Stimulated activated naive CD4-positive, alpha-beta T cell (primary cell): ENCODE measurements around the gene ZC3H4.

ENCODE experiments used
- DNase-seq, 6 experiments: peaks; one replicate each; lab custom pipeline; 2025; lab: John Stamatoyannopoulos, UW

The ZC3H4 gene

DNA sequence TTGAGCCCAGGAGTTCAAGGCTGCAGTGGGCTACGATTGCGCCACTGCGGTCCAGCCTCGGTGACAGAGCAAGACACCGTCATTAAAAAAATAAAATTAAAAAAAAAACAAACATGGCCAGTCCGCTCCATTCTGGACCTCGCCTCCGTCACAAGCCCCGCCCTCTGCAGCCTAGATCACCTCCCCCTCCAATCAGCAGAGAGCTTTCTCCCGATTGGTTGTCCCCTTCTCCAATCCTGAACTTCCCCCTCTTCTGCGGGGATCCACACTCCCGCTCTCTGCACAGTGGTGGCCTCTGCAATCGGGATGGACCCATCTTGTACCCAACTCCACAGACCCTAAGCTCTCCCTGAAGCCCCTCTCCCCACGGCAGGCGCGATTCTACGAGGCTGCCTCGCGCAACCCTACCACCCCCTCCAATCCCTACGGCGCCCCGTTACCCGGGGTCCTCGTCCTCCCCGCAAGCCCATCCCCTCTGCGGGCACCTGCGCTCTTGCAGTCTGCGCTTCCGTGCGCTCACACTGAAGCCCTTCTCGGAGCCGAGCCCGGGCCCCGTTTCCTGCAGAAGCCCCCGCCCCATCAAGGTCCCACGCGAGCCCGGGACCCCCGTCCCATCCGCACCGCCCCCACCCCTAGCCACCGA is 65.7 kb downstream of the ZC3H4 start:
- peak; percentile 51 to 74 (median 64) for DNase-seq

DNA sequence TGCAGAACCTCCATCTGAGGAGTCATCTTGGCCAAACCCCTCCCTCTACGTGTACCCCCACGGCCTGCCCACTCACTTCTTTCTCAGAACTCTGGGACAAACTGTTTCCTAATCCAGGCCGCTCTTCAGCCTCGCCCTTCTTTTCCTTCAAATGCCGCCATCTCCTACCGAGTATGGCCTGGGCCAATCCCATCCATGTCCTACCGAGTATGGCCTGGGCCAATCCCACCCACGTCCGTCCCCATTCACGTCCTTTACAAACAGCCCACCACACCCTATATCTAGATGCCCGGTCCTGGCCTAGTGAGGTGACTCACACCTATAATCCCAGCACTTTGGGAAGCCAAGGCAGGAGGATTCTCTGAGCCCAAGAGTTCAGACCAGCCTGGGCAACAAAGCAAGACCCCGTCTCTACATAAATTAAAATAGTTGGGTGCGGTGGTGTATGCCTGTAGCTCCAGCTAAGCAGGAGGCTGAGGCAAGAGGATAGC is 66.3 kb downstream of the ZC3H4 start:
- DNase-seq: no peak

DNA sequence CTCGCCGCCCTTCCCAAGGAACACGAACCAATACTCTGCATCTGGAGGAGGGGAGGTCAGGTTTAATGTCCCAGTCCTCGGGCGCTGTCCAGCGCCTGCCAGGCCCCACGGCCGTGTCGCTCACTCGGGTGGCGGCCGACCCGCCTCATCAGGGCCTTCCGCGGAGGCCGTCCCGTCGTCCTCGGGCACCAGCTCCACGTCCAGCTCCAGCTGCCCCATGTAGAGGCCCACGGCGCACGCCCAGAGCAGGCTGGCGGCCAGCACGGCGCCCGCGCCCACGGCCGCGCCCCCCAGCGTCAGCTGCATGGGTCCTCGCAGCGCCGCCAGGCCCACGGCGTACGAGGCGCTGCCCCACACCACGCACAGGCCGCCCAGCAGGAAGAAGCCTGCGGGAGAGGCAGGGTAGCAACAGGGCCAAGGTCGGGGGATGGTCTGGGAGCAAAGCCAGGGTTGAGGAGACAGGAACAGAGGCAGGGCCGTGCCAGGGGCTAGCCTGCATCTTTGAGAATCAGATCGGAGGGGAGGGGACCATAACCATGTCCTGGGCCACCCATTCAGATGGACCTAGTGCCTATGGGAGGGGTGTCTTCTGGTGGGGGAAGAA is 67.6 kb downstream of the ZC3H4 start:
- DNase-seq: no peak

GRCh38 chr19:47044946-47045866 is 68.4 kb downstream of the ZC3H4 start:
- DNase-seq: no peak

DNA sequence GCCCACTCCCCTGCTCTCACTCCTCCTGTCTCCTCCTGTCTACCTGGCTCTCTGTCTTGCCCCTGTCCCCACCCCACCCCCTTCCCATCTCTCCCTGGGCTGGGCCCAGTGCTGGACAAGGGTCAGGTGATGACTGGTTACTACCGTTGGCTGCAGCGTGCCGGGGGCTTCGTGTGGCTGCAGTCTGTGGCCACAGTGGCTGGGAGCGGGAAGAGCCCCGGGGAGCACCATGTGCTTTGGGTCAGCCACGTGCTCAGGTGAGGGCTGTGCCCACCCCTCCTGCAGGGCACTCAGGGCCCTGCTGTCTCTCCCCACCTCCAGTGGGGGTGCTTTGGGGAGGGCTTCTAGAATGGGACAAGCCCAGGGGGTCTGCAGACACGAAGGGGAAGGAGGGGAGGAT is 72.7 kb downstream of the ZC3H4 start:
- DNase-seq: no peak

DNA sequence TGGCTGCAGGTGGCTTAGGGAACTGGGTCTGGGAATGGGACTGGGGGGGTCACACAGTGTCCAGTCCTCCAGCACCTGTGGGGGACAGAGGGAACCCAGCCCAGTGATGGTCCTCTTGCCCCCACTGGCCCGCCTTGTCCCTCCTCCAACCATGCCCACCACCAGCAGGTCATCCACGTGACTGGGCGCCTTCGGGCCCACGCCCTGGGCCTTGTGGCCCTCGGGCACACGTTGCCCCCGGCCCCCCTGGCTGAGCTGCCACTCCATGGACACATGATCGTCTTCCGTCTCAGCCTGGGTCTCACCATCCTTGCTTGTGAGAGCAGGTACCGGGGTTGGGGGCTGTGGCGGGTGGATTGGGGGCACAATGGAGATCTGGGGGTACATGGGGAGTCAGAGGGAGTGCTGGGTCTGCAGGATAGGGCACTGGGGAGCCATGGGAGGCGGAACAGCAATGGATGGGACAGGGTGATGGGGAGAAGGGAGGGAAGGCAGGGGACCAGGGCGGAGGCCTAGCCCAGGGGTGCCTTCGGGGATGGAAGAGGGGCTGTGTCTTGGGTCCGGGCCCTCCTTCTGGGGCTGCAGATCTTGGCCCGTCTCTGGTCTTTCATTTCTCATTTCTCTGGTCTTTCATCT is 74.2 kb downstream of the ZC3H4 start:
- no peak for DNase-seq

GRCh38 chr19:47037766-47038165 is 75.8 kb downstream of the ZC3H4 start:
- DNase-seq: no peak

GRCh38 chr19:47036097-47036651 is 77.4 kb downstream of the ZC3H4 start:
- DNase-seq: peak in 1 of 6 experiments; percentile 47

GRCh38 chr19:47035127-47036096 is 78.2 kb downstream of the ZC3H4 start:
- peak; percentile 89 to 98 (median 94) for DNase-seq

DNA sequence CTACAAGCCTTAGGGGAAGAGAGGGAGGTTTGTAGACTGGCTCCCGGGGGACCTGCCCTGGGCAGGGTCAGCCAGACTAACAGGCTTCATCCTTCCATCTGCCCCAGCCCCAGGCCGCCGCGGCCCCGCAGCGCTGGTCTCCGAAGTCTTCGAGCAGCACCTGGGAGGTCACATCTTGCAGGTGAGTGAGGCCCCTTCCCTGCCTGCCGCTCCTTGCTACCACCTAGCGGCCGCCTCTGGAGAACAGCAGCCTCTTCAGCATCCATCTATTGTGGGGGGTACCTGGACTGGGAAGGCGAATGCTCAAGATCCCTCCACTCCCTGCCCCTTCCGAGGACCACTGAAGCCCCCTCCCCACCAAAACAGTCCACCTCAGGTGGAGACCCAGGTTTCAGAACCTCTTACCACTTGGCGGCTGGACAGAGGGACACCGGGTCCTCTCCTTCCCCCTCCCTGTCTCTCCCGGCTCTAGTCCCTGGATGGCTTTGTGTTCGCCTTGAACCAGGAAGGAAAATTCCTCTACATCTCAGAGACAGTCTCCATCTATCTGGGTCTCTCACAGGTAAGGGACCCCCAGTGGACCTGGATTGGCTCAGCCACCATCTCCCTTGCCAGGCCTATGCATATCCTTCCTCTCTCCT is 81.3 kb downstream of the ZC3H4 start:
- peak; percentile 15 to 66 (median 50) for DNase-seq

DNA sequence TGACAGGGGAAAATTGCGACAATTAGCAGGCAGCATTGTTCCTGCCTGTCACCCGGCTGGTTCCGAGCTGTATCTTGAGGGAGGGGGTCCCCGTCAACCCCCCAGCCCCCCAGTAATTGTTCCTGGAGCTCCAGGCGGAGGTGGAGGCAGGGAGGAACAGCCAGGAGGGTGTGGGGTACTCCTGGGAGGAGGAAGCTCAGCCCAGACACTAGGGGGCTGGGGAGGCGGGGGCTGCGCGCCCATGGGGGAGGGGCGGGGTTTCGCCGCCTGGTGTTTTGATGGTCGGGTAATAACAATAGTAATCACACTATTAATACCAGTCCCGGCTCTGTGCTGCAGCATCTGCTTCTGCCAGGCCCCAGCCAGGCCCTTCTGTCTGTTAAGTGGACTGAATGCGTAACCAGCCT is 85.4 kb downstream of the ZC3H4 start:
- no peak for DNase-seq

GRCh38 chr19:47027586-47028088 is 85.9 kb downstream of the ZC3H4 start:
- DNase-seq: no peak

GRCh38 chr19:47026889-47027288 is 86.7 kb downstream of the ZC3H4 start:
- no peak for DNase-seq

- no peak for DNase-seq
Observed at GRCh38 chr19:47026156-47026555, 87.4 kb downstream of the ZC3H4 start.

DNA sequence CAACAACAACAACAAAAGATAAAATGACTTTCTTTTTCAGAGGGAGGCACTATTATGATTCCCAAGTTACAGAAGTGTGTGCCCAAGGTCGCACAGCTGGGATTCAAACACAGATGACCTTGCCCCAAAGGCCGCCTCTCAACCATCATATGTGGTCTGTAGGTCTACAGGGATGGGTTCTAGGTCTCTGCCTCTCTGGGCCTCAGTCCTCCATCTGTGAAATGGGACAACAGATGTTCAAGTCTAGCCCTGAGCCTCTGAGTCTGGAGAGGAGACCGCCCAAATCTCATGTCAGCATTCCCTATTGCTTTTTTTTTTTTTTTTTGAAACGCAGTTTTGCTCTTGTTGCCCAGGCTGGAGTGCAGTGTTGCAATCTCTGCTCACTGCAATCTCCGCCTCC is 89.1 kb downstream of the ZC3H4 start:
- no peak for DNase-seq

- DNase-seq: no peak
Observed at GRCh38 chr19:47023448-47023794, 90.2 kb downstream of the ZC3H4 start.

DNA sequence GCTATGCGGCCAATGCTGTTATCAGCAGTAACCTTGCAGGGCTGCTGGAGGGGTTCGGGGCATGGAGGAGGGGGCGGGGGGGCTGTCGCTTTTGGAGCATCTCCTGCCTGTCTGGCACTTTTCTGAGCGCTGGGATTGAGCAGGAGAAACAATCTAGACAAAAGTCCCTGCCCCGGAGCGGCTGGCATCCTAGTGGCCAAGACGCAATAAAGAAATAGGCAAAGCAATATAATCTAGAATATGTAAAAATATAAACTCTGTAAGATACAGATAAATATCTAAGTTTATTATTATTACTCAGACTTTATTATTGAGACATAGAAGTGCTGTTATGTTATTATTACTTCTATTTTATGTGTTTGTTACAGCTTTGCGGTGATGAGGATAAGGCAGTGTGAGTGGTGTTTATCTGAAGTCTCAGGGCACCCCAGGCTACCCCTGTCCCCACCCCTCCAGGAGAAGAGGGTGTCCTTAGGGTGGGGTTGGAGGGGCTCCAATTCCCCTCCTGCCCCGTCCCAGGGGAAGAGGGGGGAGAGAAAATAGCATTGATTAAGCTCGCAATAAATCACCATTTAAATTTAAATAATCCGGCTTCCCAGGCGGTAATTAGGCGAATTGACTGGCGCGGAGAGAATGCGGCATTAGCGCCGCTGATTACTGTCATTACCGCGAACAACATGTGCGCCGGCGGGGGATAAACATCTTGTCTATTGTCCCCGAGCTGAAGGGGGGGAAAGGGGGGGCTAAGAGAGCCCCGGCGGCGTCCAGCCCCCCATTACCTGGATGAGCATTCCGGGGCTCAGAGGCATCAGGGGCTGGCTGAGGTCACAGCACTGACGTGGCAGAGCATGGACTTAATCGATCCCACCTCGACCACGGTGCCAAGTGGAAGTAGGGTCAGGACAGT is 90.8 kb downstream of the ZC3H4 start:
- DNase-seq: no peak

GRCh38 chr19:47022140-47022536 is 91.4 kb downstream of the ZC3H4 start:
- DNase-seq: no peak

DNA sequence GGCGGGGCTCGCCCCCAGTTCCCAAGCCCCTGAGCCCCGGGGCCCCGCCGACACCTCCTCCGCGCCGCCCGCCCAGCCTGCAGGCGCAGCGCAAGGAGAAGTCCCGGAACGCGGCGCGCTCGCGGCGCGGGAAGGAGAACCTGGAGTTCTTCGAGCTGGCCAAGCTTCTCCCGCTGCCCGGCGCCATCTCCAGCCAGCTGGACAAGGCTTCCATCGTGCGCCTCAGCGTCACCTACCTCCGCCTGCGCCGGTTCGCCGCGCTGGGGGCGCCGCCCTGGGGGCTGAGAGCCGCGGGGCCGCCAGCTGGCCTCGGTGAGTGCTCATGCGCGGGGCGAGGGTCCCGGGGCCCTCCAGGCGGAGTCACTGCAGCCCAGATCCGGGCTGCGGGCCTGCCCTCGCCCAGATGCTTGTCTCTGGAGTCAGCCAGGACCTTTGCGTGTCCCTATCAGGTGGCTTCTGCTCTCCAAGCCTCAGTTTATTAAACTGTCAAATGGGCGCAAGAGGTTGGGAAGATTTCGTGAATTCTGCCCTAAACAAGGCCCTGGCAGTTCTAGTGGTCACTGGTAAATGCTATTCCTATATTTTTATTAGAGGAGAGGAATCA is 91.9 kb downstream of the ZC3H4 start:
- no peak for DNase-seq
